ENCODE data around the gene PDZD8. TPM values are rescaled to one million over a fixed set of nuclear protein-coding genes. Genes with fewer than 3 reads are reported as not detected.

The PDZD8 gene
- total and polyA plus RNA-seq, 2 experiments from 2014 or later: 14.4 to 20.1 TPM

DNA sequence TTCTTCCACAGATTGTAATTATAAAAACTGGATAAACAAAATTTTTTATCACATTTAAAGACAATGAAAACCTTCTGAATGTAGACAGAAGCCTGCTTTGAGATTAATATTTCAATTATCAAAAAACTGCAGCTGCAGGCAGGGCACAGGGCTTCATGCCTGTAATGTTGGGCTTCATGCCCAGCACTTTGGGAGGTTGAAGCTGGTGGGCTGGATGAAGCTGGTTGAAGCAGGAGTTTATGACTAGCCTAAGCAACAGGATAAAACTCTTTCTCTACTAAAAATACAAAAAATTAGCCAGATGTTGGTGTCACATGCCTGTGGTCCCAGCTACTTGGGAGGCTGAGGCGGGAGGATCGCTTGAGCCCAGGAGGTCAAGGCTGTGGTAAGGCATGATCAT lies 41.2 kb downstream of the PDZD8 start:
- in situ Hi-C loops (cut with MboI): no loop called here
- no peak for DNase-seq
- peaks cover 1% of the 10 kb centered on the region; the same call in 1 of the 2 replicates for H3K4me1 ChIP-seq (ENCODE audit: insufficient read depth)
- TF ChIP-seq EZH2 (IDR thresholded peaks at IDR 0.05; ENCODE audit: insufficient read depth, poor library complexity, severe bottlenecking) (no peak), EZH2phosphoT487 (IDR thresholded peaks at IDR 0.05; ENCODE audit: insufficient read depth, low read depth) (no peak)
- no peak overlapping the region for H2AFZ ChIP-seq
- H3K4me3 ChIP-seq: no peak overlapping the region
- H3K4me2 ChIP-seq (ENCODE audit: unreplicated experiment): no peak overlapping the region
- peaks cover 99% of the 10 kb centered on the region for H3K79me2 ChIP-seq (ENCODE audit: insufficient read depth)
- no peaks in the 10 kb centered on the region for H3K9me2 ChIP-seq (ENCODE audit: insufficient read depth)
- no peaks in the 10 kb centered on the region for H3K27me3 ChIP-seq (replicated peaks; ENCODE audit: insufficient read depth)
- H3K9me3 ChIP-seq (ENCODE audit: low read depth): no peaks in the 10 kb centered on the region
- peaks cover 6% of the 10 kb centered on the region; the same call in 1 of the 2 replicates for H4K20me1 ChIP-seq (ENCODE audit: insufficient read depth)
- H3K36me3 ChIP-seq (ENCODE audit: low read depth): no peaks in the 10 kb centered on the region
- H3K27ac ChIP-seq: no peak overlapping the region
- no peaks in the 10 kb centered on the region; the same call in 1 of the 2 replicates for H3F3A ChIP-seq (ENCODE audit: insufficient read depth)
- WGBS, 2 experiments (ENCODE audit: low coverage in 1 of 2, low lambda C conversion rate in 2 of 2, missing lambda C conversion rate in 2 of 2): 100% methylated on average over 2 of the region's 2 CpGs
- no peak overlapping the region for H3K9ac ChIP-seq

DNA sequence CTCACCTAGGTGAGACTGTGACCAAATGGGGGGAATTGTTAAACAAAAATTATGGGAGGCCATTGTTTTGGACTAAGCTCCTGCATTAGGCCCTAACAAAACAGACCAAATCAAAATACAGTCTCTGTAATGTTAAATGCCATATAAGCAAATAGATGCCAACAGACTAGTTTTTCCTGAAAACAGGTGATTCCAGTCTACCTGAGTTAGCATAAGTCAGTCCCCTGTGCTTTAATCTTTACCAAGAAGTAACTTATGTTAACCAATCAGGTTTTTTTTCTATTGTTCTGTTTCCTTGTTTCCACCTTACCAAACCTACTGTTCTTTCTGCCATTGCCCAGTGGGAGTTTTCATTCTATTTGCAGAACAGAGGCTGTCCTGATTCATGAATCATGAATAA lies 48.0 kb downstream of the PDZD8 start:
- TF ChIP-seq EZH2 (IDR thresholded peaks at IDR 0.05; ENCODE audit: insufficient read depth, poor library complexity, severe bottlenecking): no peak
- no peak for TF ChIP-seq EZH2phosphoT487 (IDR thresholded peaks at IDR 0.05; ENCODE audit: insufficient read depth, low read depth)
- H3F3A ChIP-seq (ENCODE audit: insufficient read depth): no peaks in the 10 kb centered on the region
- no peaks in the 10 kb centered on the region for H3K9me2 ChIP-seq (ENCODE audit: insufficient read depth)
- no peaks in the 10 kb centered on the region for H3K36me3 ChIP-seq (ENCODE audit: low read depth)
- no peak for DNase-seq
- H4K20me1 ChIP-seq (ENCODE audit: insufficient read depth): peaks cover 12% of the 10 kb centered on the region; the same call in 1 of the 2 replicates
- H3K9me3 ChIP-seq (ENCODE audit: low read depth): no peaks in the 10 kb centered on the region
- in situ Hi-C loops (cut with MboI): no loop called here
- no peak overlapping the region for H3K4me2 ChIP-seq (ENCODE audit: unreplicated experiment)
- no peaks in the 10 kb centered on the region for H3K27me3 ChIP-seq (replicated peaks; ENCODE audit: insufficient read depth)
- H2AFZ ChIP-seq: no peak overlapping the region
- no peak overlapping the region for H3K9ac ChIP-seq
- no peak overlapping the region for H3K4me3 ChIP-seq
- H3K4me1 ChIP-seq (ENCODE audit: insufficient read depth): no peaks in the 10 kb centered on the region
- peaks cover 99% of the 10 kb centered on the region for H3K79me2 ChIP-seq (ENCODE audit: insufficient read depth)
- no peak overlapping the region for H3K27ac ChIP-seq

GRCh38 chr10:117324367-117324766 lies 50.9 kb downstream of the PDZD8 start:
- DNase-seq: no peak
- H3K9me2 ChIP-seq (ENCODE audit: insufficient read depth): no peaks in the 10 kb centered on the region
- no peak overlapping the region for H2AFZ ChIP-seq
- peaks cover 13% of the 10 kb centered on the region; the same call in 1 of the 2 replicates for H4K20me1 ChIP-seq (ENCODE audit: insufficient read depth)
- WGBS, 2 experiments (ENCODE audit: low coverage in 1 of 2, low lambda C conversion rate in 2 of 2, missing lambda C conversion rate in 2 of 2): 81 to 88% methylated on average over 2 of the region's 2 CpGs
- no peaks in the 10 kb centered on the region for H3K4me1 ChIP-seq (ENCODE audit: insufficient read depth)
- in situ Hi-C loops (cut with MboI): no loop called here
- no peak overlapping the region for H3K4me2 ChIP-seq (ENCODE audit: unreplicated experiment)
- H3F3A ChIP-seq (ENCODE audit: insufficient read depth): peaks cover 6% of the 10 kb centered on the region; the same call in 1 of the 2 replicates
- H3K27me3 ChIP-seq (replicated peaks; ENCODE audit: insufficient read depth): no peaks in the 10 kb centered on the region
- no peaks in the 10 kb centered on the region for H3K36me3 ChIP-seq (ENCODE audit: low read depth)
- H3K9me3 ChIP-seq (ENCODE audit: low read depth): no peaks in the 10 kb centered on the region
- H3K27ac ChIP-seq: no peak overlapping the region
- H3K79me2 ChIP-seq (ENCODE audit: insufficient read depth): peaks cover 99% of the 10 kb centered on the region
- H3K9ac ChIP-seq: no peak overlapping the region
- TF ChIP-seq EZH2 (IDR thresholded peaks at IDR 0.05; ENCODE audit: insufficient read depth, poor library complexity, severe bottlenecking) (no peak), EZH2phosphoT487 (IDR thresholded peaks at IDR 0.05; ENCODE audit: insufficient read depth, low read depth) (no peak)
- no peak overlapping the region for H3K4me3 ChIP-seq

DNA sequence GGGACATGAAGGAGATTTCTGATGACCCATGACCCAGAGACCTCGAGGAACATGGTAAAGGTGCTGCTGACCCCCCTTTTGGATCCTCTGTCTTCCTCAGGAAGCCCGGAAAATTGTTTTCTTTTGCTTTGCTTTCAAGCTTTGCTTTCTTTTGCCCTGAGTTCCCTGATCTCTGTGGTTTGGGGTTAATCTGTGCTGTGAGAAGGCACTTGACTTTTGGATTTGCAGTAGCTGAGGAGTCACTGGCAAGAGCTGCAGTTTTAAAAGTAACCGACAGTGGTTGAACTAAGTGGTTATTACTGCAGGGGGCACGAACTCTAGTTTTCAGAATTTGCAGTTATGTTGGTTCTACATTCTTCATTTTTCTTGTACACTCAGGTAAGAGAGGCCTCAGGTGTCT lies 53.0 kb downstream of the PDZD8 start:
- peaks cover 99% of the 10 kb centered on the region for H3K79me2 ChIP-seq (ENCODE audit: insufficient read depth)
- no peak overlapping the region for H3K4me2 ChIP-seq (ENCODE audit: unreplicated experiment)
- no peak for DNase-seq
- H3K9ac ChIP-seq: no peak overlapping the region
- no peaks in the 10 kb centered on the region for H3K9me2 ChIP-seq (ENCODE audit: insufficient read depth)
- no peaks in the 10 kb centered on the region for H3K27me3 ChIP-seq (replicated peaks; ENCODE audit: insufficient read depth)
- no peak overlapping the region for H2AFZ ChIP-seq
- H3K9me3 ChIP-seq (ENCODE audit: low read depth): no peaks in the 10 kb centered on the region
- TF ChIP-seq EZH2 (IDR thresholded peaks at IDR 0.05; ENCODE audit: insufficient read depth, poor library complexity, severe bottlenecking): no peak
- TF ChIP-seq EZH2phosphoT487 (IDR thresholded peaks at IDR 0.05; ENCODE audit: insufficient read depth, low read depth): no peak
- peaks cover 6% of the 10 kb centered on the region; the same call in 1 of the 2 replicates for H3F3A ChIP-seq (ENCODE audit: insufficient read depth)
- in situ Hi-C loops (cut with MboI): no loop called here
- WGBS, 2 experiments (ENCODE audit: low coverage in 1 of 2, low lambda C conversion rate in 2 of 2, missing lambda C conversion rate in 2 of 2): 68 to 74% methylated on average over 4 of the region's 4 CpGs
- no peak overlapping the region for H3K27ac ChIP-seq
- H4K20me1 ChIP-seq (ENCODE audit: insufficient read depth): peaks cover 22% of the 10 kb centered on the region; the same call in 1 of the 2 replicates
- H3K36me3 ChIP-seq (ENCODE audit: low read depth): peaks cover 3% of the 10 kb centered on the region; the same call in 1 of the 2 replicates
- H3K4me1 ChIP-seq (ENCODE audit: insufficient read depth): no peaks in the 10 kb centered on the region
- no peak overlapping the region for H3K4me3 ChIP-seq

Data from GM23248 (cell line).